RWPE1 (cell line): ENCODE measurements around the gene CACFD1.

Source experiments
- CTCF ChIA-PET: fragments of 350-600 bp; sonication (Branson Sonifier 250); formaldehyde crosslinking; extraction: SDS; loops from one replicate; lab custom pipeline; 2021; lab: Yijun Ruan, JAX
- POLR2A ChIA-PET: fragments of 400-600 bp; formaldehyde crosslinking; extraction: SDS; loops from one replicate; lab custom pipeline; 2020; ENCODE audit warnings: antibody characterized with exemption; ENCODE audit not compliant: low non-redundant PET; lab: Yijun Ruan, JAX
- DNase-seq: peaks from one replicate; pipeline ENCODE4 v3.0.0; 2012; ENCODE audit warnings: low spot score
- H3K27ac ChIP-seq: fragments of 450-650 bp; 2 replicates; pipeline ENCODE4 v1.5.1; 2017
- TF ChIP-seq, protein P1 (sequence below): fragments of 450-650 bp; conservative IDR thresholded peaks from 2 replicates; pipeline ENCODE4 v1.5.1; 2017; ENCODE audit warnings: low read depth, mild to moderate bottlenecking

The CACFD1 gene

DNA sequence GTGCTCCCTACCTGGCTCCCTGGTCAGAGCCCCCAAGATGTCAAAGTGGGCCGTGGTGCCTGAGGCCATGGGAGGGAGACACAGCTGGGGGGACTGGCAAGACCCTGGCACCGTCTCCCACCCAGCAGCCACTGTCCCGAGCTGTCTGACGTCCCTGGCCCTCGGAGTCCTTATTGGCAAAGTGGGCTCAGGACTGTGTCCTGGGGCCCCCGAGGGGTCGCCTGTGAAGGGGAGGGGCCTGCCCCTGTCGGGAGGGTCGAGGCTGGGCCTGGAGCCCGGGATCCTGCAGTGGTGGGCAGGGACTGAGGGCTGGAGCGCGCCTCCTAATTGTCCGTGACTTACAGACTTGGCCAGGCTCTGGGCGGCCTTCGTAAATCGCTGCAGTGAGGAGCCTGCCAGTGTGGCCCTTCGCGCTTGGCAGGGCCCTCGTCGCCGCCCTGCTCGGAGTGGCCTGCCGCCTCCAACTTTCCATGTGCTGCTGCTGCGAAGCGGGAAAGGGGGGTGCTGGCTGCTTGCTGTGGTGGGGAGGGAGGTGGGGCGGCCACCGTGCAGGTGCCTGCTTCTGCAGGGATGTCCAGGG is 51.2 kb downstream of the CACFD1 start:
- TF ChIP-seq, protein P1, sequence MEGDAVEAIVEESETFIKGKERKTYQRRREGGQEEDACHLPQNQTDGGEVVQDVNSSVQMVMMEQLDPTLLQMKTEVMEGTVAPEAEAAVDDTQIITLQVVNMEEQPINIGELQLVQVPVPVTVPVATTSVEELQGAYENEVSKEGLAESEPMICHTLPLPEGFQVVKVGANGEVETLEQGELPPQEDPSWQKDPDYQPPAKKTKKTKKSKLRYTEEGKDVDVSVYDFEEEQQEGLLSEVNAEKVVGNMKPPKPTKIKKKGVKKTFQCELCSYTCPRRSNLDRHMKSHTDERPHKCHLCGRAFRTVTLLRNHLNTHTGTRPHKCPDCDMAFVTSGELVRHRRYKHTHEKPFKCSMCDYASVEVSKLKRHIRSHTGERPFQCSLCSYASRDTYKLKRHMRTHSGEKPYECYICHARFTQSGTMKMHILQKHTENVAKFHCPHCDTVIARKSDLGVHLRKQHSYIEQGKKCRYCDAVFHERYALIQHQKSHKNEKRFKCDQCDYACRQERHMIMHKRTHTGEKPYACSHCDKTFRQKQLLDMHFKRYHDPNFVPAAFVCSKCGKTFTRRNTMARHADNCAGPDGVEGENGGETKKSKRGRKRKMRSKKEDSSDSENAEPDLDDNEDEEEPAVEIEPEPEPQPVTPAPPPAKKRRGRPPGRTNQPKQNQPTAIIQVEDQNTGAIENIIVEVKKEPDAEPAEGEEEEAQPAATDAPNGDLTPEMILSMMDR: no peak
- ChIA-PET CTCF (interaction anchor here (0.6 kb wide), 1 partner anchor 15 kb away, joined by 3 read pairs; no protein-coding TSS in a partner anchor), POLR2A (no interaction called here)

DNA sequence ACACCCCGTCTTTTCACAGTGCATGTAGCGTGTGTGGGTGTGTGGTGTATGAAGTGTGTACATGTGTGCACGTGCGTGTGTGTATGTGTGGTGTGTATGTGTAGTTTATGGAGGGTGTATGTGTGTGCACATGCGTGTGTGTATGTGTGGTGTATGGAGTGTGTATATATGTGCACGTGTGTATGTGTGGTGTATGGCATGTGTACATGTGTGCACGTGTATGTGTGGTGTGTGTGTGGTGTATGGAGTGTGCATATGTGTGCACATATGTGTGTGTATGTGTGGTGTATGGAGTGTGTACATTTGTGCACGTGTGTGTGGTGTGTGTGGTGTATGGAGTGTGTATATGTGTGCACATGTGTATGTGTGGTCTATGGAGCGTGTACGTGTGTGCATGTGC is 51.8 kb downstream of the CACFD1 start:
- POLR2A ChIA-PET: no interaction called here
- peak overlapping the region; percentile 85 for H3K27ac ChIP-seq
- DNase-seq: no peak
- TF ChIP-seq, protein P1: no peak
- CTCF ChIA-PET: no interaction called here

More for the DNA sequence above, 51.2 kb downstream of the CACFD1 start:
- H3K27ac ChIP-seq: peak overlapping the region; percentile 85
- DNase-seq: no peak

DNA sequence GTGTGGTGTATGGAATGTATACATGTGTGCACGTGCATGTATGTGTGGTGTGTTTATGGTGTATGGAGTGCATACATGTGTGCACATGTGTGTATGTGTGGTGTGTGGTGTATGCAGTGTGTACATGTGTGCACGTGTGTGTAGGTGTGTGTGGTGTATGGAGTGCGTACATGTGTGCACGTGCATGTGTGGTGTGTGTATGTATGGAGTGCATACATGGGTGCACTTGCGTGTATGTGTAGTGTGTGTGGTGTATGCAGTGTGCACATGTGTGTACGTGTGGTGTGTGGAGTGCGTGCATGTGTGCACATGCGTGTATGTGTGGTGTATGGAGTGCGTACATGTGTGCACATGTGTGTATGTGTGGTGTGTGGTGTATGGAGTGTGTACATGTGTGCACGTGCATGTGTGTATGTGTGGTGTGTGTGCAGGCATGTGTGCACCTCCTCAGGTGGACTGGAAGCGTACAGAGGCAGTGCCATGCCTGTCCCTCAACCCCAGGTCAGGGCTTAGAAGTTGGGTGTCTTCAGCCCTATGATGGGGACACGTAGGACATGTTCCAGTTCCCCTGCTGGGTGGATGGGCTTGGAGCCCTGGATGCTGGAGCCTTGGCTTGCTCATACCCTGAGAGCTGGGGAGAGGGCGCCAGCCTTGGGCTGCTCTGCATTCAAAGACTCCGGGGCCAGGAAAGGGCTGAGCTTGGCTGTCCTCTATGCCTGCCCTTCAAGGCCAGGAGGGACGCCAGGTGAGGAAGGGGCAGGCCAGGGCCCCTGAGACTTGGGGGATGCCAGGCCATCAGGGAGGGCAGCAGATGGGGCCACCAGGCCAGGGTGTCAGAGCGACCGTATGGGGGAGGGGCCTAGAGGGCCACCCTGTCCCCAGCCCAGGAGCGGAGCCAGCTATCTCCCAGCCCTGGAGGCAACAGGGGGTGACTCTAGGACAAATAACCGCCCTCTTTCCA is 52.8 kb downstream of the CACFD1 start:
- ChIA-PET POLR2A (no interaction called here), CTCF (no interaction called here)
- TF ChIP-seq, protein P1: no peak
- DNase-seq: no peak
- H3K27ac ChIP-seq: peak overlapping the region; percentile 49

DNA sequence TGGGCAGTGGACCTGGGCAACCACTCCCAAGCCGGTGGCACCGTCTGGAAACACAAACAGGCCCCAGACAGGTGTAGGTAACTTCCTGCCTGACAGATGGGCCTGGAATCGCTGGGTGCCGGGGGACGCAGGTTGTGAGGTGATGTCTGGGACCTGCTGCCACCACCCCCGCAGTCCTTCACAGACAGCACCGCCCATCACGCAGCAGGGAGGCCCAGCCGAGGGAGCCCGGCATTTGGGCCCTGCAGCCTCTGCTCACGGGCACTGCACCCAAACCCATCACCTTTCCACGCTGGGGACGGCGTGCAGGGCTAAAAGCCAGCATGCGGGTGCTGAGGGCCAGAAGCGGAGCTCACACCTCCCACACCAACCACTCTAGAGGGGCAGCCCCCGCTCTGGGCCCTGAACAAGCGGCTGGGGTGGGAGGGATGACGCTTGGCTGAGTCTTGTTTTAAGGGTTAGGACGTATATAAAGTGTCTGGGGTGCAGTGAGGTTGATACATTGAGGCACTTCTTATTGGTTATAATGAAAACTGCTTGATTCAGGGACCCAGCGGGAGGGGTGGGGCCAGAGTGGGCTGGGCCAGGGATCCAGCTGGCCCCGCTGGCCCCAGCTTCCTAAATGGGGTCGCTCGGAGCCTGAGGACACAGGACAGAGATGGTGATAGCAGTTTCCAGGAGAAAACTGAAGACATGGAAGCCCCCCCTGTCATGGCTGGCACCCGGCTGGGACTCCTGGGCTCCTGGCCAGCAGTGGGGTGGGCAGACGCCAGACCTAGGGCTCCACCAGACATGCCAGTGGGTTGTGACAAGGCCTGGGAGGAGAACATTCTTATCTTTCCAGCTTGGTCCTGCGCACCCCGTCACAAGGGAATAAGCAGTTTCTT is 53.7 kb downstream of the CACFD1 start:
- no peak for DNase-seq
- POLR2A ChIA-PET: no interaction called here
- H3K27ac ChIP-seq: peak overlapping the region; percentile 49
- TF ChIP-seq, protein P1: no peak
- CTCF ChIA-PET: no interaction called here

DNA sequence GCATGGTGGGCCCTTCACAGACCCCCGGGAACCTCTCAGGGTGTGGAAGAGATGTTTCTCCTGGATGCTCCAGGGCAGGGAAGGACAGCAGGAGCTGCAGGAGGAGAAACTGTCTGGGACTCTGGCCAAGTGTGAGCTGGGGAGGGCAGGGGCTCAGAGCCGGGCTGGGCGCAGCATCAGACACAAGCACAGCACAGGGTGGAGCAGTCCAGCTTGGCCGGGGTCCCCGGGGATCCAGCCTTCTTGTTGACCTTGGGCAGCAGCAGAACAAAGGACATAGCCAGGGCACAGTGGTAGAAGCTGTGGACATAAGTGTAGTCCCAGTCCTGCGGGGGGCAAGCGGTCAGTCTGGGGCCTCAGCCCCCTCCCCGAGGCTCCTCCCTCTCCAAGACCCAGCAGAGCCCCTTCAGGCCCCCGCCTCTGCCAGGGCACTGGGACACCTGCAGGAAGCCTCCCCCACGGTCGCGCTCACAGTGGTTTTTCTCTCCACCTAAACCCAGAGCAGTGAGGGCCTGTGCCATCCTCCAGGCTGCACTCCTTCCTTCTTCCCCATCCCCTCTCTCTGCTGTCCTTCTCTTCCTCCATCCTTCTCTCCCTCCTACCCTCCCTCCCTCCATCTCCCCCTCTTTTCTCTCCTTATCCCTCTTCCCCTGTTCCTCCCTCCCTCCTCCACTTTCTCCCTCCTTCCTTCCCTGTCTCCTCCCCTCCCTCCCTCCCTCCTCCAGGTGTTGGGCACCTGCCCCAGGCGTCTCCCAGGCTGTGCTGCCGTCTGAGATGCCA is 54.9 kb downstream of the CACFD1 start:
- TF ChIP-seq, protein P1: no peak
- H3K27ac ChIP-seq: peak overlapping the region; percentile 54
- ChIA-PET CTCF (no interaction called here), POLR2A (no interaction called here)
- no peak for DNase-seq
